PFSK-1 (cell line): Measurements from ENCODE around the gene AUTS2.

Experiments
- FOXP2 ChIP-seq: optimal IDR thresholded peaks from 2 replicates; pipeline ENCODE3; 2011; ENCODE audit warnings: borderline replicate concordance, control low read depth, inconsistent platforms; ENCODE audit not compliant: insufficient read depth; ENCODE audit errors: extremely low read length, extremely low read depth
- POLR2AphosphoS5 ChIP-seq: IDR thresholded peaks from 2 replicates; pipeline ENCODE4 v1.6.1; 2012; ENCODE audit warnings: low read depth, mild to moderate bottlenecking, control low read depth, low read length, moderate library complexity
- SIN3A ChIP-seq: IDR thresholded peaks from 2 replicates; pipeline ENCODE4 v1.6.1; 2012; ENCODE audit warnings: mild to moderate bottlenecking, low read length, moderate library complexity, borderline replicate concordance; ENCODE audit not compliant: insufficient read depth
- TAF1 ChIP-seq: IDR thresholded peaks from 2 replicates; pipeline ENCODE4 v1.6.1; 2012; ENCODE audit warnings: low read length, control low read depth, borderline replicate concordance; ENCODE audit not compliant: insufficient read depth
- TF ChIP-seq, protein P1 (sequence below), 2 experiments: IDR thresholded peaks; 2 replicates each; pipeline versions ENCODE4 v1.6.1 to v1.8.0; 2011 to 2012; ENCODE audit warnings: low read depth in 2 of 2, low read length in 2 of 2, control low read depth in 1 of 2, inconsistent platforms in 1 of 2, mild to moderate bottlenecking in 1 of 2, moderate library complexity in 1 of 2; ENCODE audit not compliant: insufficient read depth in 1 of 2

Gene AUTS2

DNA sequence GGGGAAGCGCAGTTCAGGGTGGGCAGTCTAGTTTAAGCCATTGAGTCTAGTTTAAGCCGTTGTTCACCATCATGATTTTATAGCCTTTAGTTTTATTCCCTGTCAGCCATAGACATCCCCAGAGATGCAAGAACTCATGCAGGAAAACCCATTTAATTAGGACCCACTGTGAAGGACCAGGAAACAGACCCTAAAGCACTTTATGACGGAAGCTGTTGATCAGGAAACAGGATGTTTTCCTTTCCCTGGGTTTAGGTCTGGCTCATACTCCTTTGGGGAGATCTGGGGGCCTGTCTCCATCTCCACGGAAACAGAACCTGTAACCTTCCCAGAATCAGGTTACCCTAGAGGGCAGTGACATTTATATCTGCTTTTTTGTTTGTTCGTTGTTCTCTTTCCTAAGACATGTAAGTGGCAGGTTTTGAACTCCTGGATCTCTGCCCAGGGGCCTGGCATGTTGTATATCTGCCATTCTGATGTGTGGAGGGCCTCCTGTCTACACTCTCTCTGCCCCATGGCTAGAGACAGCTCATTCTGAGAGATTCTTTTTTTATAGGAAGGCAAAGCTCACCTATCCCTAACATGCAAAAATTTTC, 876.5 kb downstream of the AUTS2 start:
- TF ChIP-seq, protein P1, sequence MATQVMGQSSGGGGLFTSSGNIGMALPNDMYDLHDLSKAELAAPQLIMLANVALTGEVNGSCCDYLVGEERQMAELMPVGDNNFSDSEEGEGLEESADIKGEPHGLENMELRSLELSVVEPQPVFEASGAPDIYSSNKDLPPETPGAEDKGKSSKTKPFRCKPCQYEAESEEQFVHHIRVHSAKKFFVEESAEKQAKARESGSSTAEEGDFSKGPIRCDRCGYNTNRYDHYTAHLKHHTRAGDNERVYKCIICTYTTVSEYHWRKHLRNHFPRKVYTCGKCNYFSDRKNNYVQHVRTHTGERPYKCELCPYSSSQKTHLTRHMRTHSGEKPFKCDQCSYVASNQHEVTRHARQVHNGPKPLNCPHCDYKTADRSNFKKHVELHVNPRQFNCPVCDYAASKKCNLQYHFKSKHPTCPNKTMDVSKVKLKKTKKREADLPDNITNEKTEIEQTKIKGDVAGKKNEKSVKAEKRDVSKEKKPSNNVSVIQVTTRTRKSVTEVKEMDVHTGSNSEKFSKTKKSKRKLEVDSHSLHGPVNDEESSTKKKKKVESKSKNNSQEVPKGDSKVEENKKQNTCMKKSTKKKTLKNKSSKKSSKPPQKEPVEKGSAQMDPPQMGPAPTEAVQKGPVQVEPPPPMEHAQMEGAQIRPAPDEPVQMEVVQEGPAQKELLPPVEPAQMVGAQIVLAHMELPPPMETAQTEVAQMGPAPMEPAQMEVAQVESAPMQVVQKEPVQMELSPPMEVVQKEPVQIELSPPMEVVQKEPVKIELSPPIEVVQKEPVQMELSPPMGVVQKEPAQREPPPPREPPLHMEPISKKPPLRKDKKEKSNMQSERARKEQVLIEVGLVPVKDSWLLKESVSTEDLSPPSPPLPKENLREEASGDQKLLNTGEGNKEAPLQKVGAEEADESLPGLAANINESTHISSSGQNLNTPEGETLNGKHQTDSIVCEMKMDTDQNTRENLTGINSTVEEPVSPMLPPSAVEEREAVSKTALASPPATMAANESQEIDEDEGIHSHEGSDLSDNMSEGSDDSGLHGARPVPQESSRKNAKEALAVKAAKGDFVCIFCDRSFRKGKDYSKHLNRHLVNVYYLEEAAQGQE (IDR thresholded peaks at IDR 0.05; ENCODE audit: insufficient read depth in 1 of 2, low read depth in 2 of 2, low read length in 2 of 2) = no peak
- no peak for TF ChIP-seq POLR2AphosphoS5

DNA sequence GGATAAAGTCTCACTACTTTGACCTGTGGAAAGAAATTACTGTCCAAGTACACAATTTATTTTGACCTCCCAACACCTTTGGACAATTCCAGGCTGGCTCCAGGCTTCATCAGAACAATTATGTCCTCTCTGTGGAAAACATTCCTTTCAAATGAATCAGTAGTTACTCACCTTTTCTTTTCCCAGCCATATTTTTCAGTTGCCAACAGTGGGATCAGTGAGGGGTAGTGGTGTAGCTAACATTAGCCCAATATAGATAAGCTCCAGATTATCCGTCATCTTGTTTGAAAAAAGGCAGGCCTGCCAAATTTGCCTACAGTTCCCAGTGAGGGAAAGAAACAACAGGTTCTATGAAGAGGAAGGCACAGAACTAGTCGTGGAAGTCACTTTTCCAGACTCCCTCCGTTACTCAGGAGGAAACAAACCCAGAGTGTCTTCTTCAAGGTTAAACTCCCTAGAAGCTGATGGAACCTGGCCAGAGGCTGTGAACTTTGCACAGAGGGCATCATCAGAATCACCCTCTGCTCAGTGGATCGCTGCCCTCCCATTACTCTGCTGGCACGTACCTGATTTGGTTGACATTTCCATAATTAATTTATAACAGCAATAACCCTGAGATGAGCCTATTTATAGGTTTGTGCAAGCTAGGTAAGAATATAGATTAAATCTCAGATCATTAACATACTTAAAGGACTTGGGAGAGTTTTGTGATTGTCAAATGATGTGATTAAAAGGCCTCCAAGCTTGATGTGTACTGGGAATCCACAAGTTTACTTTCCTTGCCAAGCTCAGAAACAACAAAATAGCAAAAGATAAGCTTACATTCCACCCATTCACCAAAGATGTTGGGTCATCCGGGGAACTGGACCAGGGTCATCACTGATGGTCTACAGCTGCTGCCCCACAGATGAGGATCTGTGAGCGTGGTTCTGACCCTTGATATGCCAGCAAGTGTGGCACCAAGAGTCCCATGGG, 879.0 kb downstream of the AUTS2 start:
- TF ChIP-seq TAF1 (no peak), SIN3A (no peak), FOXP2 (no peak), POLR2AphosphoS5 (no peak)
- TF ChIP-seq, protein P1 (IDR thresholded peaks at IDR 0.05; ENCODE audit: insufficient read depth in 1 of 2, low read depth in 2 of 2, low read length in 2 of 2) = no peak

DNA sequence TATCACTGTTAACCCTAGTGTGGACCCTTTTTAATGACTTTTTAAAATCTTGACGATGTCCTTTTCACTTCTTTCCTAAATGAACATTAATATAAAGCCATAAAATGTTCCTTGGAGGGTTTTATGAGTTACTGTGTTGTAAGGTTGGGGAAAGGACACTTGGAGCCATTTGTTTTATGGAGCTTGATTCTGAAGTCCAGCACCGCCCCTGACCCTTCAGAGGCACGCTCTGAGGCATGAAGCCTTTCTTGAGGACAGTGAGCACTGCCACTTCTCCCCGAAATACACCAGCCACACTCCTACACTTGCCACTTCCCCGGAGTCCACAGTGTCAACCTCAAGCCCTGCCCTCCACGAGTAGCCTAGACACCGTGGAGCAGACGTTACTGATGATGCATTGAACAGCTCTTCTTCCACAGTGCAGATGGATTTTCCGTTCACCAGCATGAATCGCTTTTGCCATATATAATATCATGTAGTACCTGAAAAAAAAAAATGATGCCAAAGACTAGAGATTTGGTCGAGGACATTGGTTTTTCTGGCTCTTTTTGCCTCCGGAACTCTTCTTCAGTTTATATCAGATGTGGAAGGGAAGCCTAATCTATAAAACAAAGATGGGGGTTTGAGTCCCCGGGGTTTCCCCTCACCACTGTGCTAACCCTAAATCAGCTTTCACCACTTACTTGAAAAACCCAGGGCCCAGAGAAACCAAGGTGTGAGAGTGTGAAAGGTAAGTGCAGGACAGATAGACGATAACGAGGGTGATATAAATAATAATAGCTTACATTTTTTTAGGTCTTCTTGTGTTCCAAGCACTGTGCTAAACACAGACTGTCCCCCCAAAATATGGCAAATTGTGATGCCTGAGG, 881.1 kb downstream of the AUTS2 start:
- TF ChIP-seq POLR2AphosphoS5 = no peak
- no peak for TF ChIP-seq SIN3A
- TF ChIP-seq FOXP2 = no peak

DNA sequence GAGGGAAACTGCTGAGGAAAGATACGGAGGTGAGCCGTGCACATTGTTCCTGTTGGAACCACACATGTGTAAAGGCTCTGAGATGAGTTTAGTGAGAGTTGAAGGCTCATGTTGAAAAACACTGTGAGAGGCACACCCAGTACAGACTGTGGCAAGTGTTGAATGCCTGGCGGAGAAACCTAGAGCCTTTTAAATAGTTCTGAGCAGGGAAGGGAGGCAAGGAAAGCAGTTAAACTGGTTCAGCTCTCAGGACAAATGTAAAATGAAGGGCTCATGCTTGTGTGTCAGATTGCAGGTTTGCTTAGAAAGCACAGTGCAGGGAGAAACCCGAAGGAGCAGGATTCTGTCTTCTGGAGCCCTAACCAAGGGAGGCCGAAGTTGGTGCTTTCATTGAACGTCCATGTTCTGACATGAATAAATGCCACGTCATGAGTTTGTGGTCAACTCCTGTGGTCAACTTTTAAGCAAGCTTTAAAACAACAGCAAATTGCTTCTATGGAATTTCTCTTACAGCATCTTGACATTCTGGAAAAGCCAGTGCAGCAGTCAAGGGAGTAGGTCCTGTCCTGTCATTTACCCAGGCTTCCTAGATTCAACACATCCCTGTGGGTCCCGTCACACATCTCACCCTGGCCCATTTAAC, 882.8 kb downstream of the AUTS2 start:
- no peak for TF ChIP-seq SIN3A
- TF ChIP-seq, protein P1 (IDR thresholded peaks at IDR 0.05; ENCODE audit: insufficient read depth in 1 of 2, low read depth in 2 of 2, low read length in 2 of 2) = no peak
- no peak for TF ChIP-seq POLR2AphosphoS5
- TF ChIP-seq TAF1 = no peak
- no peak for TF ChIP-seq FOXP2

DNA sequence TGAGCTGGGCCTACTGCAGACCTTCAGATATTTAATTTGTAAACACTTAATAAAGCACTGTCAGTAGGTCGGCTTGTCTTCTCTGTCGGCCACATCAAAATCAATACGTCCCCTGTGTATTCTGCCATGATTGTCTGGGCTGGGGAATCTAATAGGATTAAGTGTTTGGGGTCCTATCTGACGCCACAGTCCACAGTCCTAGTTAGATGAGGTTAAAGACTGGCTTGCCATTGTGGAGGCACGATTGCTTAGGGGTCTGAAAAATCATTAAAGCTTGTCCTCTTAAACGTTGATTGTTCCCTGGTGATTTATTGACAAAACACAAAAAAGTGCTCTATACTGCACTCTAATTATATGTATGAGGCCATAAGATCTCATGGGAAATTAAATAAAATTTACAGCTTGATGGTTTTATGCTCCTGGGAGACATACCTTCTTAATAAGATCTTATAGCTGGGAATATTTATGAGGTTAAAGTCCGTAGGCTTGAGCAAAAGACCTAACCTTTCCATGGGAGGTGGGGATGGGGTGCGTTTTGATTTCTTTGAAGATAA, 883.4 kb downstream of the AUTS2 start:
- TF ChIP-seq, protein P1 (IDR thresholded peaks at IDR 0.05; ENCODE audit: insufficient read depth in 1 of 2, low read depth in 2 of 2, low read length in 2 of 2) = no peak
